OCI-LY7 (cell line): Measurements from ENCODE around the gene TPCN2. TPM values are rescaled to one million over a fixed set of nuclear protein-coding genes. Genes with fewer than 3 reads are reported as not detected.

Experiments used
- BruUV-seq: library from RNA; stranded (reverse); fragments of 400-500 nt; replicated peaks from 2 replicates; lab custom pipeline; 2021; lab: Mats Ljungman, UMichigan
- CTCF ChIA-PET: fragments of 300-600 bp; sonication (Branson Sonifier 250); formaldehyde crosslinking; loops from one replicate; lab custom pipeline; 2022; ENCODE audit warnings: antibody characterized with exemption; ENCODE audit not compliant: unreplicated experiment; lab: Charles Lee
- POLR2A ChIA-PET: fragments of 300-600 bp; sonication (Branson Sonifier 250); formaldehyde crosslinking; loops from one replicate; lab custom pipeline; 2022; ENCODE audit warnings: antibody characterized with exemption; lab: Charles Lee
- DNase-seq: peaks from one replicate; pipeline ENCODE4 v3.0.0-alpha.2; 2015; ENCODE audit warnings: low spot score
- H2AFZ ChIP-seq: fragments of 200-600 bp; sonication (generic), shearing (Covaris generic); 2 replicates; pipeline ENCODE4 v1.6.1; 2014; ENCODE audit warnings: mild to moderate bottlenecking, antibody characterized with exemption, low read length, moderate library complexity
- H3K27ac ChIP-seq: fragments of 200-600 bp; sonication (generic); 2 replicates; pipeline ENCODE4 v1.5.1; 2014; ENCODE audit warnings: mixed run types, low read depth, mild to moderate bottlenecking, moderate library complexity, low read length, inconsistent platforms; ENCODE audit not compliant: poor library complexity, severe bottlenecking
- H3K36me3 ChIP-seq: fragments of 200-600 bp; sonication (generic); 2 replicates; pipeline ENCODE4 v1.6.1; 2014; ENCODE audit warnings: mild to moderate bottlenecking, antibody characterized with exemption, low read length, moderate library complexity, mixed read lengths; ENCODE audit not compliant: insufficient read depth
- H3K4me1 ChIP-seq: fragments of 200-600 bp; sonication (generic); 2 replicates; pipeline ENCODE4 v1.5.1; 2014; ENCODE audit warnings: mild to moderate bottlenecking, low read length; ENCODE audit not compliant: insufficient read depth, poor library complexity, severe bottlenecking
- H3K4me2 ChIP-seq: fragments of 200-600 bp; sonication (generic); 2 replicates; pipeline ENCODE4 v1.6.1; 2014; ENCODE audit warnings: mild to moderate bottlenecking, low read length
- H3K4me3 ChIP-seq: fragments of 200-600 bp; sonication (generic); 2 replicates; pipeline ENCODE4 v1.5.1; 2014; ENCODE audit warnings: mild to moderate bottlenecking, low read depth, low read length; ENCODE audit not compliant: poor library complexity, severe bottlenecking
- H3K79me2 ChIP-seq: fragments of 200-600 bp; sonication (generic); 2 replicates; pipeline ENCODE4 v1.6.1; 2016; ENCODE audit warnings: low read depth, mild to moderate bottlenecking, low read length, moderate library complexity, mixed read lengths; ENCODE audit not compliant: insufficient read depth
- H3K9me2 ChIP-seq: fragments of 200-600 bp; sonication (generic); 2 replicates; pipeline ENCODE4 v1.6.1; 2016; ENCODE audit warnings: mild to moderate bottlenecking, low read length, mixed read lengths; ENCODE audit not compliant: insufficient read depth
- H3K9me3 ChIP-seq: fragments of 200-600 bp; sonication (generic); 2 replicates; pipeline ENCODE4 v1.6.1; 2014; ENCODE audit warnings: mild to moderate bottlenecking, mixed run types, low read length, mixed read lengths
- H4K20me1 ChIP-seq: fragments of 200-600 bp; sonication (generic); 2 replicates; pipeline ENCODE4 v1.6.1; 2014; ENCODE audit warnings: mild to moderate bottlenecking, antibody characterized with exemption, low read length, moderate library complexity, mixed read lengths; ENCODE audit not compliant: insufficient read depth
- EZH2phosphoT487 ChIP-seq: fragments of 200-600 bp; sonication (generic); IDR thresholded peaks from 2 replicates; pipeline ENCODE4 v1.6.1; 2018; ENCODE audit warnings: low read depth, borderline replicate concordance, mild to moderate bottlenecking, mixed run types, antibody characterized with exemption, low read length, moderate library complexity, mixed read lengths
- intact Hi-C: fragments of 100-400 bp; cut with micrococcal nuclease; formaldehyde crosslinking; loops from one replicate; pipeline ENCODE4 v1.10.0; 2022; ENCODE audit not compliant: unreplicated experiment
- total RNA-seq, 2 experiments: library from RNA; depleted of rRNA in 1 of 2; stranded (reverse); fragments of >200 nt in 1 of 2; shearing (Covaris generic) in 1 of 2; gene quantifications; 2 replicates each; pipeline ENCODE4 v1.2.3, GENCODE V29; 2014 to 2022
- TF ChIP-seq, protein P1 (sequence below): fragments of 200-600 bp; sonication (generic); conservative IDR thresholded peaks from 2 replicates; pipeline ENCODE4 v1.5.1; 2014; ENCODE audit warnings: mild to moderate bottlenecking, antibody characterized with exemption, low read length, moderate library complexity, mixed read lengths

Gene TPCN2
- total RNA-seq, 2 experiments from 2014 or later = 21.5 to 65.2 TPM

DNA sequence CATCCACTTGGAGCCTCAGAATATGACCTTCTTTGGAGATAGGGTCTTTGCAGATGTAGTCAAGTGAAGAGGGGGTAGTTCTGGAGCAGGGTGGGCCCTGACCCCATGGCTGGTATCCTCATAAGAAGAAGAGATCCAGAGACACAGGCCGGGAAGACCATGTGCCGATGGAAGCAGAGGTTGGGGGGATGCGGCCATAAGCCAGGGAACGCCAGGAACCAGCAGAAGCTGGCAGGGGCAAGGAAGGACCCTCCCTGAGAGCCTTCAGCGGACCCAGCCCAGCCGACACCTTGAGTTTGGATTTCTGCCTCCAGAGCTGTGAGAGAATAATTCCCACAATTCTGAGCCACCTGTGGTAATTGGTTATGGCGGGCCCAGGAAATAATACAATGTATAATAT is 80.9 kb downstream of the TPCN2 start:
- POLR2A ChIA-PET = no interaction called here
- no peak overlapping the region for H3K4me3 ChIP-seq
- H2AFZ ChIP-seq = no peak overlapping the region
- H3K36me3 ChIP-seq = no peaks in the 10 kb centered on the region
- no peaks in the 10 kb centered on the region for H3K4me1 ChIP-seq
- no peak for DNase-seq
- H4K20me1 ChIP-seq = no peaks in the 10 kb centered on the region
- no peak overlapping the region for H3K27ac ChIP-seq
- peaks cover 11% of the 10 kb centered on the region; the same call in 1 of the 2 replicates for H3K9me3 ChIP-seq
- TF ChIP-seq, protein P1, sequence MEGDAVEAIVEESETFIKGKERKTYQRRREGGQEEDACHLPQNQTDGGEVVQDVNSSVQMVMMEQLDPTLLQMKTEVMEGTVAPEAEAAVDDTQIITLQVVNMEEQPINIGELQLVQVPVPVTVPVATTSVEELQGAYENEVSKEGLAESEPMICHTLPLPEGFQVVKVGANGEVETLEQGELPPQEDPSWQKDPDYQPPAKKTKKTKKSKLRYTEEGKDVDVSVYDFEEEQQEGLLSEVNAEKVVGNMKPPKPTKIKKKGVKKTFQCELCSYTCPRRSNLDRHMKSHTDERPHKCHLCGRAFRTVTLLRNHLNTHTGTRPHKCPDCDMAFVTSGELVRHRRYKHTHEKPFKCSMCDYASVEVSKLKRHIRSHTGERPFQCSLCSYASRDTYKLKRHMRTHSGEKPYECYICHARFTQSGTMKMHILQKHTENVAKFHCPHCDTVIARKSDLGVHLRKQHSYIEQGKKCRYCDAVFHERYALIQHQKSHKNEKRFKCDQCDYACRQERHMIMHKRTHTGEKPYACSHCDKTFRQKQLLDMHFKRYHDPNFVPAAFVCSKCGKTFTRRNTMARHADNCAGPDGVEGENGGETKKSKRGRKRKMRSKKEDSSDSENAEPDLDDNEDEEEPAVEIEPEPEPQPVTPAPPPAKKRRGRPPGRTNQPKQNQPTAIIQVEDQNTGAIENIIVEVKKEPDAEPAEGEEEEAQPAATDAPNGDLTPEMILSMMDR = no peak
- no peak for TF ChIP-seq EZH2phosphoT487
- H3K79me2 ChIP-seq = no peaks in the 10 kb centered on the region
- H3K9me2 ChIP-seq = no peaks in the 10 kb centered on the region
- H3K4me2 ChIP-seq = no peak overlapping the region
- no TSS peak for BruUV-seq
- intact Hi-C loops = no loop called here
- CTCF ChIA-PET = no interaction called here

DNA sequence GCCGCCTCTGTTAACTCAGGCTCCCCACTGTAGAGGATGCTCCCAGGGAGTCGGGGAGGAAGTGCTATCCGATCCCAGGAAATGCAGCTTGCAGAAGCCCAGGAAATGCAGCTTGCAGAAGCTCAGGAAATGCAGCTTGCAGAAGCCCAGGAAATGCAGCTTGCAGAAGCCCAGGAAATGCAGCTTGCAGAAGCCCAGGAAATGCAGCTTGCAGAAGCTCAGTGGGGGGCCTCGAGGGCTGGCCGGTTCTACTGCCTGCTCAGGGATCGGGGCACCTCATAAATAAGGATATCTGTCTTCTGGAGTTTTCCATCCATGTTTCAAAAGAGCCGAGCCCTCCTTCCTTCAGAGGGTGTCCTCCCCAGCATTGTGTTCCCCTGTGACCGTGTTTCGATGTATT is 81.9 kb downstream of the TPCN2 start:
- no peaks in the 10 kb centered on the region for H3K79me2 ChIP-seq
- H3K4me3 ChIP-seq = no peak overlapping the region
- no peak overlapping the region for H3K4me2 ChIP-seq
- TF ChIP-seq EZH2phosphoT487 = no peak
- TF ChIP-seq, protein P1 = no peak
- no peak overlapping the region for H3K27ac ChIP-seq
- no peak for DNase-seq
- intact Hi-C loops = no loop called here
- no peaks in the 10 kb centered on the region for H3K9me2 ChIP-seq
- ChIA-PET POLR2A (no interaction called here), CTCF (no interaction called here)
- H3K4me1 ChIP-seq = no peaks in the 10 kb centered on the region
- no TSS peak for BruUV-seq
- H3K9me3 ChIP-seq = peaks cover 11% of the 10 kb centered on the region; the same call in 1 of the 2 replicates
- no peaks in the 10 kb centered on the region for H3K36me3 ChIP-seq
- no peak overlapping the region for H2AFZ ChIP-seq
- no peaks in the 10 kb centered on the region for H4K20me1 ChIP-seq

DNA sequence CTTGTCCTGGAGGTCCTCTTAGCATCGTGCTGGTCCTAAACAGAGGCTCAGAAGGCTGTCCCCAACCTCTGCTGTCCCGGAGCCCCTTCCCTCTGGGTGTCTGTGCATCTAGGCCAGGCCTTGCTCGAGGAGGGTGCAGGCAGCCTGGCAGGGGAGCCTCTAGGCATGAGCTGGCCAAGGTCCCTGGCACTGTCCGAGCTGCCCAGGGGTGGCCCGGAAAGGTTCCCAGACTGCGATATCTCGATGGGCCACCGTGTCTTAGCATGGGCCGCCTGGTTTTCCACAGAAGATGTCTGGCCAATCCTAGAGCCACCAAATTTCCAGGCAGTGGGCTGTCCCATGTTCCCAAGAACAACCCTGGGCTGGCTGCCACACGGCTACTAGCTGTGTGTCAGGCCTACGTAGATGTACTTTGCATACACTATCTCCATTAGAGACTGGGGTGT is 82.4 kb downstream of the TPCN2 start:
- Histone ChIP-seq H2AFZ (no peak overlapping the region), H3K4me2 (no peak overlapping the region), H3K36me3 (no peaks in the 10 kb centered on the region), H4K20me1 (no peaks in the 10 kb centered on the region), H3K4me3 (no peak overlapping the region), H3K27ac (no peak overlapping the region), H3K4me1 (no peaks in the 10 kb centered on the region), H3K9me3 (peaks cover 11% of the 10 kb centered on the region; the same call in 1 of the 2 replicates), H3K9me2 (no peaks in the 10 kb centered on the region), H3K79me2 (no peaks in the 10 kb centered on the region)
- intact Hi-C loops = no loop called here
- DNase-seq = no peak
- no TSS peak for BruUV-seq
- CTCF ChIA-PET = no interaction called here
- POLR2A ChIA-PET = no interaction called here
- no peak for TF ChIP-seq EZH2phosphoT487
- TF ChIP-seq, protein P1 = no peak
